NCI-H2196 treated with DMSO at 0.1 percent for 48 hours (cell line): ENCODE data around the gene GUCA1A.
"Not testable (repeated sequence)": the region's sequence is repeated elsewhere in the genome, so short reads cannot be mapped to it uniquely, and the experiment has no call there.

Experiments
- DNase-seq: peaks from one replicate; lab custom pipeline; 2025; ENCODE audit not compliant: unreplicated experiment; lab: John Stamatoyannopoulos, UW

The GUCA1A gene

GRCh38 chr6:42202131-42202915 is 29.2 kb downstream of the GUCA1A start:
- DNase-seq, result not testable (repeated sequence)

- no peak for DNase-seq
Measured at GRCh38 chr6:42203183-42203582, 30.0 kb downstream of the GUCA1A start.

GRCh38 chr6:42204768-42205282 is 31.7 kb downstream of the GUCA1A start:
- DNase-seq, result no peak

GRCh38 chr6:42207559-42207958 is 34.4 kb downstream of the GUCA1A start:
- DNase-seq, result not testable (repeated sequence)

GRCh38 chr6:42210551-42210950 is 37.4 kb downstream of the GUCA1A start:
- no peak for DNase-seq

- no peak for DNase-seq
Measured at GRCh38 chr6:42211726-42212125, 38.6 kb downstream of the GUCA1A start.

GRCh38 chr6:42212442-42212841 is 39.3 kb downstream of the GUCA1A start:
- no peak for DNase-seq

- DNase-seq, result not testable (repeated sequence)
Measured at GRCh38 chr6:42216495-42216894, 43.3 kb downstream of the GUCA1A start.

GRCh38 chr6:42217157-42217518 is 44.0 kb downstream of the GUCA1A start:
- DNase-seq, result no peak

GRCh38 chr6:42217519-42218367 is 44.6 kb downstream of the GUCA1A start, which contains the start of gene MRPS10:
MRPS10 (minus strand) TSS chr6:42217861; CDS start chr6:42217849, 12 bp downstream.
- DNase-seq, result peak; percentile 94

- DNase-seq, result no peak
Measured at GRCh38 chr6:42220807-42221206, 47.6 kb downstream of the GUCA1A start.

- DNase-seq, result no peak
Measured at GRCh38 chr6:42221546-42221945, 48.4 kb downstream of the GUCA1A start.

GRCh38 chr6:42222448-42222847 is 49.3 kb downstream of the GUCA1A start:
- DNase-seq, result no peak

GRCh38 chr6:42224222-42225028 is 51.3 kb downstream of the GUCA1A start:
- DNase-seq, result no peak

- DNase-seq, result no peak
Measured at GRCh38 chr6:42225029-42225339, 51.8 kb downstream of the GUCA1A start.

GRCh38 chr6:42225419-42225818 is 52.3 kb downstream of the GUCA1A start:
- no peak for DNase-seq

GRCh38 chr6:42226161-42226611 is 53.0 kb downstream of the GUCA1A start:
- no peak for DNase-seq

- DNase-seq, result no peak
Measured at GRCh38 chr6:42226645-42227143, 53.5 kb downstream of the GUCA1A start.

- no peak for DNase-seq
Measured at GRCh38 chr6:42227173-42227850, 54.1 kb downstream of the GUCA1A start.

GRCh38 chr6:42228305-42228704 is 55.1 kb downstream of the GUCA1A start:
- DNase-seq, result no peak
